Activated CD4-positive, alpha-beta T cell treated with anti-CD3 and anti-CD28 coated beads, Interleukin-2, Interleukin-4, amounts not matched to agents 100 ng/mL and 50 ng/mL, durations not matched to agents 16 hours and 8 hours (primary cell): ENCODE measurements around the gene LSM14B.
"Not testable (repeated sequence)": the region's sequence is repeated elsewhere in the genome, so short reads cannot be mapped to it uniquely, and the experiment has no call there.

Experiments
- DNase-seq: peaks from one replicate; pipeline ENCODE4 v3.0.0-alpha.2; 2020; ENCODE audit warnings: low spot score

LSM14B gene

DNA sequence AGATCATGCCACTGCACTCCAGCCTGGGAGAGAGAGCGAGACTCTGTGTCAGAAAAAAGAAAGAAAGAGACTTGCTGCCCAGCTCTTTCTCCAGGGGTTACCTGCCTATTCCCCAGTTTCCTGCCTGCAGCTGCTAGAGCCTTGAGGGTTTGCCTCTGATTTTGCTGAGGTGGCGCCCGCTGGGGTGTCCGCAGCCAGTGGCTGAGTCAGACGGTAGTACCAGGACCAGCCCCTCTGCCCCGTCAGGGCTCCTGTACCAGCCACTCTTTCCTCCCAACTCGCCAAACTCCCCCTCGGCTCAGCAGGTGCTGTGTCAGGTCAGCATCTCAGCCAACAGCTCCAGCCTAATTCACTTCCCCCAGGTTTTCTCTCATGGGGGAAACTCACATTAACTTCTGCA is 7.4 kb upstream of the LSM14B start:
- no peak for DNase-seq

DNA sequence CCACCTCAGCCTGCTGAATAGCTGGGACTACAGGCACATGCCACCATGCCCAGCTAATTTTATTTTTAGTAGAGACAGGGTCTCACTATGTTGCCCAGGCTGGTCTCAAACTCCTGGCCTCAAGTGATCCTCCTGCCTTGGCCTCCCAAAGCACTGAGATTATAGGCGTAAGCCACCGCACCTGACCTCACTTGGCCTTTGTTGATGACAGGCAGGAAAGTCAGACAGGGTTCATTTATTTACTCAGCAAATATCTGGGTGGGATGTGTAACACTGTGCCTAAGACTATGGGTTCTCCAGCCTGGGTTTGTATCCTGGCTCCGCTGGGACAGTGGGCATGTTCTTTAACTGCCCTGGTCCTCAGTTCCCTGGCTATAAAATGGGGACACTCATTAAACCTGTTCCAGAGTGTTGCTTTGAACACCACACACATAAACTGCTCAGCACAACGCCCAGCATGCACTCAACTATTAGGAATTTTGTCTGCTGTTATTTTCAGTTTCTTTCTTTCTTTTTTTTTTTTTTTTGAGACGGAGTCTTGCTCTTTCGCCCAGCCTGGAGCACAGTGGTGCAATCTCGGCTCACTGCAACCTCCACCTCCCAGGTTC is 6.4 kb upstream of the LSM14B start:
- DNase-seq: not testable (repeated sequence)

DNA sequence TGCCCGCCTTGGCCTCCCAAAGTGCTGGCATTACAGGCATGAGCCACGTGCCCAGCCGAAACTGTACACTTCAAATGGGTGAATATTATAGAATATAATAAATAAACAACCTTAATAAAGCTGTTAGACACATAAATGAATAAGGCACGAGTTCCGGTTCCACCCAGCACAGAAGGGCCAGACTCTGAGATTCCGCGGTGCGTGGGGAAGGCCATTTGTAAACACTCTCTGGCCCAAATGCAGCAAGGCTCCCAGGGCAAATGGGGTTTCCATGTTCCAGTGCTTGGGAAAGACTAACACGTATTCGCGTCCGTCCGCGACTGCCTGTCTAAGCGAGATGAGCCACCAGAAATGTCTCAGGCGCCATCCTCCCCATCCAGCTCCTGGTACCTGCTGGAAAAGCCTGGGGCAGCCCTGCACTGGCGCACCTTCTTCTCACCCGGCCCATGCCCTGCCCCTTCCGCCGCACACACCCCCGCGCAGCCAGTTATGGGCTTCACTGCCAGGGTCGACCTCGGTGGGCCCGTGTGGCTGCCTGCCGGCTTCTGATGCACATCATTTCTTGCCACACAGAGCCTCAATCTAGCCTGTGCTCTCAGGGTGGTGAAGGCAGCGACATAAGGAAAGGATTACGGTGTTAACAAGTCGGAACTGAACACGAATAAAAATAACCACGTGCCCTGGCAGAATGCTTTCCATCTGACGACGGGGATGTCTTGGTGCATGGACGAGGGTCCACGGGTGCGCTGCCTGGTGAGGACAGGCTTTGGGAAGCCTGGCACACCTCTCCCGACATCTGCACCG is 5.5 kb upstream of the LSM14B start:
- no peak for DNase-seq

DNA sequence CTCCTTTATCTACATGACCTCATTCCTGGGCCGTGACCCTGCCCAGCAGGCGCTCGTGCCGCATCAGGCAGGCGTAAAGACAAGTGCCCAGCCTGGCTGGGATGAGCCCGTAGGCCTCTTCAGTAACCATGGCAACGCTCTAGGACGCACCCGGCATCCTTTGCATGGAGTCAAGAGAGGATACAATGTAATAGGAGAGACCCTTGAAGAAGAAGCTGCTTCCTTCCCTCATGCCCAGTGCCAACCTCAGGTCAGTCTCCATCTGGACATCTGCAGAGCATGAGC is 5.0 kb upstream of the LSM14B start:
- DNase-seq: no peak

DNA sequence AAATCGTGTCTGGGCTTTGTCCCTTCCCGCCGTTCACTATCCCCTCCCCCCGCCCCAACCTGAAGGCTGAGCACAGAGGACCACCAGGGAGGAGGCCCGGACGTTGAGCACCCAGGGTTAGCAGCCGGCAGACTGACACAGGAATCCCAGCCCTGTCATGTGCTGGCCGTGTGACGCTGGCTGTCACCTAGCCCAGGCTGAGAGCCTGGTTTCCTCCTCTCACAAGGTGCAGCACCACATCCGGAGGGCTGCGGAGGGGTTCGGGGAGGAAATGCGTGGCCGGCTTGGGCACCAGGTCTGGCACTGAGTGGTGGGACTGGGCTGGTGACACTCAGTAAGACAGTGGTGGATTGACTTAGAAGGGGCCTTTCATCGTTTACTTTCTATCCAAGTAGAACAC is 4.6 kb upstream of the LSM14B start:
- peak; percentile 43 for DNase-seq

DNA sequence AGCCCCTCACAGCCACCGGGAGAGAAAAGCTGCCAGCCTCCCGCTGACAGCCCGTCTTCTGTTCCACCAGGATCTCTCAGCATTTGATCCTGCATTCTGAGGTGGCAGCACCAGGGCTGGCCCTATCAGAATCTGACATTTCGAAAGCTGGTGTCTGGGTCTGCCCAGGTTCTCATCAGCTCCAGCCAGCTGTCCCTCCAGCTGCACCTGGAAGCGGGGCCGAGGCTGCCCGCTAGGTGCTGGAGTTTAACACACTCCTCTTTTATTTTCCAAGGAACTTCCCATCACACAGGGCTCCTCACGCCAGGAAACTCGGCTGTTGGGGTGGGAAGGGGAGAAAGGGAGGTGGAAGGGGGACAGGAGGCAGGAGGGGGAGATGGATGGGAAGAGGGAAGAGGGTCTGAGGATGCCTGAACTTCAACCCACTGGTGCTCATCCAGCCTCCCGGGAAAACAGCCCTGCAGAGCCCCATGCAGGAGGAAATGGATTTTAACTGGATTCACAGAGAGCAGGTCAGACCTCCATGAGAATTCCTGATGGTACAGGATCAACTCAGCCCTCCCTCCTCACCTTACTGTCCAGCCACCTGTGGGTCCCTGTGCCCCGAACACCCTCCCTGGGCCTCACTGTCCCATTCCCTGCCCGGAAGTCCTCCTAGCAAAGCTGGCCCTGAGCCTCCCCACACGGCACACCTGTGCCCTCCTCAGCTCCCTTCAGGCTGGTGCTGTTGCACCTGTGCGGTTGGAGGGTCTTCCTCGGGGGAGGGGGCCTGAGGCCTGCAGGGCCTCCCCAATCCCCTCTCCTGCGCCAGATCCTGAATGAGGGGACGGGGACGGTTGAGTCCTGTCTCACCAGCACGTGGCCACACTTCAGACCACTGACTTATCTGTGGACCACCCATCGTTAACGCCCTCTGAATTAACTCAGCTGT is 3.9 kb upstream of the LSM14B start:
- DNase-seq: no peak

DNA sequence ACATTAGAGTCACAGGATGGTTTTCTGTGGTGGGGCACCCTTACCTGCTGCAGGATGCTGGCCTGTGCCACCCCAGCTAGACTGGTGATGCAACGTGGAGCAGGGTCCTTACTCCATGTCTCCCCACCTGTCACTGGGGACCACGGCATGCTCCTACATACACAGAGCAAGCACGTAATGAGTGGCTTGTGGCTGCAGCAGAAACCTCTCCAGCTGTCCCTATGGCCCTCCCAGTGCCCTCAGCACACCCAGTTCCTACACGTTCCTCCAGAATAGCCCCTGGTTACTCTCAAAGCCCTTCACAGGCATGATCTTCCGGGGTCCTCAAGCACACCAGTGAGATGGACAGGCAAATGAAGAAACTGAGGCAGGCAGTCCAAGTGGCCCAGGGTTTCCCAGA is 3.2 kb upstream of the LSM14B start:
- no peak for DNase-seq

DNA sequence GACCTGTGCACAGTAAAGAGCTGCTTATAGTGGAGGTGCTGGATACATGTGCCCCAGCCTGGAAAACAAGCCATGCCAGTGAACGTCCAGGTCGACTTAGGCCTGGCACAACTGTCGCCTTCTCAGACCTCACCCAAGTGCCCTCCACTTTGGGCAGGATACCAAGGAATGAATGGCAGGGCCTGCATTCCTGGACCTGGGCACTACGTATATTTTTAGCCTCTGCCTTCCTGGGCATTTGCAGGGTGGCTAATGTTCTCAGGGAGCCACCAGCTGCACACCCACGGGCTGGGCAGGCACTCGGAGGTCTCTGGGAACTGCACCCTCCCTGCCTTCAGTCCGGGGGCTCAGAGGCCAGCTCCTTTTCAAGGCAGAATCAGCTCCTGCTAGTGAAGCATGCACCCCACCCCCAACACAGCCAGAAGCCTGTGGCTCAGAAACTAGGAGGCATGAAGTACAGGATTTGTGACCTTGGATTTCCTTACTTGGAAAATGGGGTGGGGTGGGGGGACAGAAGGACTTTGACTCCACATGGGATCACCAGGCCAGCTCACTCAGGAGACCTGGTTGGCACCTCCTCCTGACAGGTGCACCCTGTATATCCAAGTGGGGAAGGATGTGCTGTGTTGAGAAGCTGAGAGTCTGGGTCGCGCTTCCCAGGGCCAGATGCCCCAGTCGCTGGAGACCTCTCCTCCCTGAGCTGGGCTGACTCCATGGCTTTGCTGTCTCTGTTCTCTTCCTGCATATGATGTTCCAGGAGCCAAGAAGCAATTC is 2.5 kb upstream of the LSM14B start:
- no peak for DNase-seq

DNA sequence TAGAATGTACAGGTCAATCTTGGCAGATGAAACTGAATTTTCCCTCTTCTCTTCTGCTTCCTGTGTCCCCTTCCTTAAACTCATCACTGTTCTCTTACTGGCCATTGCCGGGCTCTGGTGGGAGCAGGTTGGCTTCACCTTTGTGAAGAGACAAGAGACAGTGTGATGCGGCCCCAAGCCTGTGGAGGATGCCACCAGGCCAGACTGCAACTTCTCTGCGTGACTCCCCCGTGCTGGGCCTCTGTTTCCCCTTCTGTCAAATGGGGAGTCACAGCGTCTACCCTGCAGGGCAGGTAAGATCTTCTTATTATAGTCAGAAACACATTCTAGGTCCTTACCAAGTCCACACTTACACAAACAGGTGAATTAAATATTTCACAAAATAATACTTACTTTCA is 1.9 kb upstream of the LSM14B start:
- no peak for DNase-seq

DNA sequence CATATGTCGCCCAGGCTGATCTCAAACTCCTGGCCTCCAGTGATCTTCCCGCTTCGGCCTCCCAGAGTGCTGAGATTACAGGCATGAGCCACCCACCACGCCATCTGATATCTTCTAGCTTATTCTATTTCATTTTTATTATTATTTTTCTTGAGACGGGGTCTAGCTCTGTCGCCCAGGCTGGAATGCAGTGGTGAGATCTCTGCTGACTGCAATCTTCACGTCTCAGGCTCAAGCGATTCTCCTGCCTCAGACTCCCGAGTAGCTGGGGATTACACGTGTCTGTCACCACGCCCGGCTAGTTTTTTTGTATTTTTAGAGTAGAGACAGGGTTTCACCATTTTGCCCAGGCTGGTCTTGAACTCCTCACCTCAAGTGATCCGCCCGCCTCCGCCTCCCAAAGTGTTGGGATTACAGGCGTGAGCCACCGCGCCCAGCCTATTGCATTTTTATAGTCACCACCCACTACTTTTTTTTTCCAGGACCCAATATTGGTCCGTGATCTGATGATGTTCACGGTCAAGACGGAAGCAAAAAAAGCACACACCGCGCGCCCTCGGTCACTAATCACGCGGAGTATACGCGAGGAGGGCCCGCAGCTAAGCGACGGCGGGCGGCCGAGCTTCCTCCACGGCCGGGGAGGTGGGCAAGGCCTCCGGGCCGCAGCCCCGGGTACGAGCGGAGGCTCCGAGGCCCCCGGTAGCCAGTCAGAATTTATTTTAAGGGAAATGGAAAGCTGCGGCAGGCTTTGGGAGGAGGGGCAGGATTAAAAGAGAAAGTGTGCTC is 1.1 kb upstream of the LSM14B start:
- DNase-seq: peak; percentile 12

DNA sequence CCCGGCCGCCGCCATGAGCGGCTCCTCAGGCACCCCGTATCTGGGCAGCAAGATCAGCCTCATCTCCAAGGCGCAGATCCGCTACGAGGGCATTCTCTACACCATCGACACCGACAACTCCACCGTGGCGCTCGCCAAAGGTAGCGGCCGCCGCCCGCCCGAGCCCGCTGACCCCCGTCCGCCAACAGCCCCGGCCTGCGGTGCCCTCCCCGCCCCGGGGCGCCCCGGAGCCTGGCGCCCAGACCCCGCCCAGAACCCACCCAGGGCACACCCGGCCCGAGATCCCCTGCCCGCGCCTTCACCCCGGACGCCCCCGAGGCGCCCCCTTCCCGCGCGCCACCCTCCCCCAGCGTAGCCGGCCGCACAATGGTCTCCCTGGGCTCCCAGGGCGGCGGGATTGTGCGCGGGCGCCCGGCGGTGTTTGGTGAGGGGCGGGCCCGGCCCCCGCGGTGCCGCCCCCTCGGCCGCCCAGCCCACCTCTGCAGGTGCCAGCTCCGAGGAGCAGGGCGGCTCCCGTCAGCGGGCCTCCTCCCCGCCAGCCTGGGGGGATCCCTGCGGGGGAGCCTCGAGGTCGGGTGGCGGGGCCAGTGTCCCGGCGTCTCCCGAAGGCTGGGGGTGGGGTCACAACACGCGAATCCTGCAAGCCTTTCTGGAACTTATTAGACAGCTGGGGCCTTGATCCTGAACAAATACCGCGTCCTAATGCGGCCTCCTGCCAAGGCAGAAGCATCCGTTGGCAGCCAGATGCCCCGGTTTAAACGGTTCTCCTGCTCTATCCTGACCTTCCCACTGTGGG is 577 bp downstream of the LSM14B start:
- DNase-seq: peak; percentile 36

DNA sequence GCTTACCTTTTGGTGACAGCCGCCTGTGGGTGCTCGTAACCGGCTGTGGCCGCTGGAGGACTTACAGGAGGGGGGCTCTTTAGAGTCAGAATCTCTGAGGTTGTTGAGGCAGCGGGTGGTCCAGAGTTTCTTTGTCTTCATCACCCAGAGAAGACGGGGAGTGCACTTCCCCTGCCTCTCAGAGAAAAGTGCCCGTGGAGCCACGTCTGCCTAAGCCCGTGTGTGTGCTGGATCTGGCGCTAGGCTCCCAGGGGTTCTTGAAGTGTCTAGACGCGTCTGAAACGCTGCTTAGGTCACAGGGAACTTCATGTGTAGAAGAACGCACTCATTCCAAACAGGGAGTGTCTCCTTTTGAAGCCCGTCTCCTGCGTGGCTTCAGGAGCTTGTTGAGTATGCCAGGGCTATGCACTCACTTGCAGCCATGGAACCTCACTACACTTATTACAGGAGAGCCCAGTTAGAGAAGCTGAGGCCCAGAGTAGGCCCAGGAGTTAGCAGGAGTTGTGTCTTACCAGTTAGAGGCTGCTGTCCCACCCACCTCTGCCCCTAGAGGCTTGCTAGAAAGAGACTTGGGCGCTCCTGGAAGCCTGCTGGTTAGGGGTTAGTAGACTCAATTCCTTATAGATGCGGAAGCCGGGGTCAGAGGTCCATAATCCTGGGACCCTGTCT is 1.3 kb downstream of the LSM14B start:
- no peak for DNase-seq

DNA sequence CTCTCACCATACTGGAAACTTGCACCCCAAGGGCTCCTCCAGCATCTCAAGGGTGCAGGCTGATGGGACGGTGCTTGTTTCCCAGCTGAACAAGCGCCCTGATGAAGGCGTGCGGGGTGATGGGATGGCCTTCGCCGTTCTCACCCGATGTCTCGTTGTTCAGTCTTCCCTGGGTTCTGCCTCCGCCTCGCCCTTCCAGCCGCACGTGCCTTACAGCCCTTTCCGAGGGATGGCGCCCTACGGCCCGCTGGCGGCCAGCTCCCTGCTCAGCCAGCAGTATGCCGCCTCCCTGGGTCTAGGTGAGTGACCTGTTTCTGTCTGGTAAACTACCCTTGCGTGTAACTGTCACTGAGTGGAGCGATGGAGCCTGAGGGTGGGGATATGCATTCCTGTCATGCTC is 3.9 kb downstream of the LSM14B start:
- no peak for DNase-seq

DNA sequence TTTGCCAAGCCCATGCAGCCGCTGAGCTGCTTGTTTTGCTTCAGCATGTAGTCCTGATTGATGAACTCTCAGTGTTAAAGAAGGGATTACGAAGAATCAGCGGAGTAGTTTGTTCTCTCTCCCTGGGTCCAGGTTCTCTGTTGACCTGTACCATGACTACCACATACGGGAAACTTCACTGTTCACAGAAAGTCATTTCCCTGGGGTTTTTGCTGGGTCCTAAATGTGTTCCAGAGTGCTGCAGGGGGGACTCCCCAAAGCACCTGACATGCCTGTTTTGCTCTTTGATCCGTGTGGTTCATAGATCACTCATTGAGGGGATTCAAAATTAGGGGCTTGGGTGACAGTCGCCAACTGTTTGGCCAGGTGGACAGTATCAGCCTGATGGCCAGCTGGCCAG is 5.5 kb downstream of the LSM14B start:
- DNase-seq: no peak

DNA sequence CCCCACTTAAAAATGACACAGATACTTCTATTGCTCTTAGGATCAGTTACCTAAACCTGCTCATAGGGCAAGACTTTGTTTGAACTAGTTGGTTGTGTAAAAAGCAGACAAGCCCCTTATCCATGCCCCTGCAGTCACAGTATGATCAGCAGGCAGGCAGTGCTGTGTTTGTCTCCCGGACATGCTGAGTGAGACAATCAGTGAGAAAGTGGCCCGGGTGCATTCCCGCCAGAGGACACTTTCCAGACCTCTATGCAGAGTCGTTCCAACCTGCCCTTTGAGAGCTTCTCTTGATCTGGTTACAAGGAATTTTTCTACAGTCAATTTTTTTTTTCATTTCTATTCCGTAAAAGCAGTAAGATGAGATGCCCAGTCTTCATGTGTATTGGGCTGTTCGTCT is 6.2 kb downstream of the LSM14B start:
- DNase-seq: no peak

DNA sequence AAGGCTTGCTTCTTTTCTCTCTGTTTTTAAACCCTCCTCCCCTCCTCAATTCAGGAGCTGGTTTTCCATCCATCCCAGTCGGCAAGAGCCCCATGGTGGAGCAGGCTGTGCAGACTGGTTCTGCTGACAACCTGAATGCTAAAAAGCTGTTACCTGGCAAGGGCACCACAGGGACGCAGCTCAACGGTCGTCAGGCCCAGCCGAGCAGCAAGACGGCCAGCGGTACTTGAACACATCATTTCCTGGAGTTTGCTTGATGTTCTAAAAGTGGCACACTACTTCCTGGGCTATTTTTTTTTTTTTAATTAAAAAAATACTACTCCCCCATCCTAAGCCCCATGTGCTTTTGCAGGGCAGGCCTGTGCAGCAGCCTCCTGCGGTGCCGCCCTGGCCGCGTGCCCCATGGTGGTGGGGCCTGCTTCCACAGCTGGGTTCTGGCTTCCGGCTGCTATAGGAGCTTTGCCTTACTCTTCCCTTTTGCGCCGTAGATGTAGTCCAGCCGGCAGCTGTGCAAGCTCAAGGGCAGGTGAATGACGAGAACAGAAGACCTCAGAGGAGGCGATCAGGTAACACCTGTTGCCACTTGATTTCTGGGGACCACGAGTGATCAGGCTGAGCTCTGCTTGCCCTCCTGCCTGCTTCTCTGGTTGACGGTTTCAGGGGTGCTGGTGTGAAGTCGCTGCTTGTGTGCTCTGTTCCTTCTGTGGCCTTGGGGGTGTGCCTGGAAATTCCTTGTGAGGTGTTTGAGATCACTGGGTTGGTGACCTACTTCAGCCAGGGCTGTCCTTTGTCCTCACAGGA is 7.7 kb downstream of the LSM14B start:
- DNase-seq: no peak

DNA sequence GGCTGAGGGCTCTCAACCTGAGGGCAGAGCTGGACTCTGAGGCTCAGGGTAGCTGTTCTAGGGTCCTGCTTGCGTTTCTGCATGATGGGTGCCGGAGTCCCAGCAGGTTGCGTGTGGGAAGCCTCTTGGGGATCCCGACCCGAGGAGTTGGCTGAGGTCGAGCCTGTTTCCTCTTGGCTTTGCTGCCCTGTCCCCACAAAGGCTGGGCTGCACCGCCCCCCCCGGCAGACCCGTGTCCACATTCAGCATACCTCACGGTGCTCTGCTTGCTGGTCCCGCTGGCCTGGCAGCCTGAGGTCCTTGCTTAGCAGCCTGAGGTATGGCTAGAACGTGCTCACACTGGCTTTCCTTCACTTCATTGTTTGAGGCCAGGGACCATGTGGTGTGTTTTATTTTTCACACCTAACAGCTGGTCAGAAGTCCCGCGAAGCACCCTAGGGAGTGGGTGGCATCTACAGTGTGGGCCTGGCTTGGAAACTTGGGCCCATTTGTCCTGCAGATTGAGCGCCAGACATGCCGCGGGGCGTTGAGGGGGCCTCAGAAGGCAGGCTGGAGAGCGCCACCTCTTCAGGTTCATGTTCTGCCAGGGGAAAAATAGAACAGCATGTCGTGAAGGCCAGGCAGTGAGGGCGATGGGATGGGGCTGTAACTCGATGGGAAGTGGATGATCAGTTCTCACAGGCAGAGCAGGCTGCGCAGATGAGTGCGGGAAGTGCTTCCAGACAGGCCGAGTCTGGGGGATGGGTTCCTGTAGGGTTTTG is 9.5 kb downstream of the LSM14B start:
- no peak for DNase-seq

DNA sequence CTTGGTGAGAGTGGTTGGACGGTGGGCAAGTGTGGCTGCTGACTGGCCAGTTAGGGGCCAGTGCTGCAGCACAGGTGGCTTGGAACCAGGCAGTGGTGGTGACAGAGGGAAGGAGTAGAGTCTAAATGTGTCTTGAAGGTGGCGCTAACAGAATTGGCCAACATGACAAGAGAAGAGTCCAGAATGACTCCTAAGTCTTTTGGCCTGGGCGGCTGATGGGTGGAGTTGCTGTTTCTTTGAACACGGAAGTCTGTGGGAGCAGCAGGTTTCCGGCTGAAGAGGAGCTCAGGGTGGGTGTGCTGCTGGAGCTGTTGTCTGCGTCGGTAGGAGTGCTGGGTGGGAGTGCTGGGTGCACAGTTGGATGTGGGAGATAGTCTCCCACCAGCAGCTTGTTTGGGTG is 10.1 kb downstream of the LSM14B start:
- DNase-seq: no peak
